Measurements from ENCODE around the gene ERLIN1. TPM values are rescaled to one million over a fixed set of nuclear protein-coding genes. Genes with fewer than 3 reads are reported as not detected.

Gene ERLIN1
- total and polyA plus RNA-seq, 4 donors, result 5.8 to 38.1 (median 27.3) TPM

- Histone ChIP-seq H3K27me3 (ENCODE audit: control insufficient read depth in 3 of 3, insufficient read depth in 3 of 3, low read length in 2 of 3) (no peaks in the 10 kb centered on the region), H3K9ac (ENCODE audit: insufficient read depth in 1 of 2, low read length in 2 of 2) (no peak overlapping the region), H3K27ac (ENCODE audit: low read depth in 1 of 2, low read length in 1 of 2) (no peak overlapping the region), H3K9me3 (ENCODE audit: control insufficient read depth in 4 of 4, insufficient read depth in 3 of 4, low read length in 3 of 4) (peaks cover 0 to 6% (median 2%) of the 10 kb centered on the region in 4 donors), H3K4me1 (ENCODE audit: control insufficient read depth in 5 of 5, insufficient read depth in 5 of 5, low read length in 5 of 5) (no peaks in the 10 kb centered on the region), H3K36me3 (ENCODE audit: control insufficient read depth in 4 of 4, insufficient read depth in 4 of 4, low read length in 4 of 4) (no peaks in the 10 kb centered on the region), H3K4me3 (no peak overlapping the region)
- no peak for ATAC-seq (ENCODE audit: insufficient read depth, low FRiP score)
- DNase-seq, result no peak
- TF ChIP-seq, protein P1, sequence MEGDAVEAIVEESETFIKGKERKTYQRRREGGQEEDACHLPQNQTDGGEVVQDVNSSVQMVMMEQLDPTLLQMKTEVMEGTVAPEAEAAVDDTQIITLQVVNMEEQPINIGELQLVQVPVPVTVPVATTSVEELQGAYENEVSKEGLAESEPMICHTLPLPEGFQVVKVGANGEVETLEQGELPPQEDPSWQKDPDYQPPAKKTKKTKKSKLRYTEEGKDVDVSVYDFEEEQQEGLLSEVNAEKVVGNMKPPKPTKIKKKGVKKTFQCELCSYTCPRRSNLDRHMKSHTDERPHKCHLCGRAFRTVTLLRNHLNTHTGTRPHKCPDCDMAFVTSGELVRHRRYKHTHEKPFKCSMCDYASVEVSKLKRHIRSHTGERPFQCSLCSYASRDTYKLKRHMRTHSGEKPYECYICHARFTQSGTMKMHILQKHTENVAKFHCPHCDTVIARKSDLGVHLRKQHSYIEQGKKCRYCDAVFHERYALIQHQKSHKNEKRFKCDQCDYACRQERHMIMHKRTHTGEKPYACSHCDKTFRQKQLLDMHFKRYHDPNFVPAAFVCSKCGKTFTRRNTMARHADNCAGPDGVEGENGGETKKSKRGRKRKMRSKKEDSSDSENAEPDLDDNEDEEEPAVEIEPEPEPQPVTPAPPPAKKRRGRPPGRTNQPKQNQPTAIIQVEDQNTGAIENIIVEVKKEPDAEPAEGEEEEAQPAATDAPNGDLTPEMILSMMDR (IDR thresholded peaks at IDR 0.05; ENCODE audit: control extremely low read depth, extremely low read depth), result no peak
- 51 to 66% methylated on average over 6 of the region's 6 CpGs for WGBS, 2 donors
These were observed 84.4 kb downstream of the ERLIN1 start for GRCh38 chr10:100101192-100102076.

- Histone ChIP-seq H3K9ac (ENCODE audit: insufficient read depth in 1 of 2, low read length in 2 of 2) (no peak overlapping the region), H3K27me3 (ENCODE audit: control insufficient read depth in 3 of 3, insufficient read depth in 3 of 3, low read length in 2 of 3) (no peaks in the 10 kb centered on the region), H3K27ac (ENCODE audit: low read depth in 1 of 2, low read length in 1 of 2) (no peak overlapping the region), H3K4me1 (ENCODE audit: control insufficient read depth in 5 of 5, insufficient read depth in 5 of 5, low read length in 5 of 5) (no peaks in the 10 kb centered on the region), H3K36me3 (ENCODE audit: control insufficient read depth in 4 of 4, insufficient read depth in 4 of 4, low read length in 4 of 4) (no peaks in the 10 kb centered on the region), H3K9me3 (ENCODE audit: control insufficient read depth in 4 of 4, insufficient read depth in 3 of 4, low read length in 3 of 4) (peaks cover 0 to 6% (median 2%) of the 10 kb centered on the region in 4 donors), H3K4me3 (no peak overlapping the region)
- DNase-seq (no peak), ATAC-seq (ENCODE audit: insufficient read depth, low FRiP score) (no peak)
- TF ChIP-seq, protein P1 (IDR thresholded peaks at IDR 0.05; ENCODE audit: control extremely low read depth, extremely low read depth), result no peak
- 33 to 37% methylated on average over 6 of the region's 6 CpGs for WGBS, 2 donors
These were observed 85.1 kb downstream of the ERLIN1 start for GRCh38 chr10:100100651-100101184.

Other genes with a start within 250 kb of the ERLIN1 start
- 10 to 100 TPM; 17.4 to 31.0 TPM for gene DNMBP, start 176.1 kb downstream of the ERLIN1 start, total RNA-seq
- 1 to 10 TPM; 6.5 to 7.6 TPM for gene DNMBP, start 176.1 kb downstream of the ERLIN1 start, polyA plus RNA-seq
- gene CPN1, start 104.2 kb downstream of the ERLIN1 start, total RNA-seq, result not detected
- gene CPN1, start 104.2 kb downstream of the ERLIN1 start, polyA plus RNA-seq, result not detected
- 10 to 100 TPM; 19.6 to 27.8 TPM for gene CHUK, start 43.6 kb upstream of the ERLIN1 start, total RNA-seq
- 10 to 100 TPM; 11.1 to 19.3 TPM for gene CHUK, start 43.6 kb upstream of the ERLIN1 start, polyA plus RNA-seq
- gene CWF19L1, start 81.6 kb upstream of the ERLIN1 start, total RNA-seq, result 10 to 100 TPM; 21.7 to 30.0 TPM
- 10 to 100 TPM; 20.5 to 27.4 TPM for gene CWF19L1, start 81.6 kb upstream of the ERLIN1 start, polyA plus RNA-seq
- gene BLOC1S2, start 100.7 kb upstream of the ERLIN1 start, total RNA-seq, result 10 to 100 TPM; 18.0 to 44.4 TPM
- gene BLOC1S2, start 100.7 kb upstream of the ERLIN1 start, polyA plus RNA-seq, result 10 to 100 TPM; 49.7 to 54.2 TPM
- 1 to 10 TPM in 1 of 2 donors, under 1 TPM in 1; 0.46 to 1.1 TPM for gene PKD2L1, start 144.2 kb upstream of the ERLIN1 start, total RNA-seq
- 1 to 10 TPM in 1 of 2 donors, under 1 TPM in 1; 0.88 to 1.5 TPM for gene PKD2L1, start 144.2 kb upstream of the ERLIN1 start, polyA plus RNA-seq
- gene SCD, start 161.2 kb upstream of the ERLIN1 start, total RNA-seq, result 100 to 1,000 TPM; 334 to 383 TPM
- 100 to 1,000 TPM; 136 to 144 TPM for gene SCD, start 161.2 kb upstream of the ERLIN1 start, polyA plus RNA-seq